Stimulated activated CD8-positive, alpha-beta memory T cell treated with anti-CD3 and anti-CD28 coated beads, Interleukin-15, amount 100 ng/mL, for 4 hours (primary cell): ENCODE data around the gene RREB1.

ENCODE experiments used
- DNase-seq, 2 donors: peaks; one replicate each; pipeline ENCODE4 v3.0.0-alpha.2; 2020; ENCODE audit warnings: low read depth in 2 of 2

RREB1 gene

DNA sequence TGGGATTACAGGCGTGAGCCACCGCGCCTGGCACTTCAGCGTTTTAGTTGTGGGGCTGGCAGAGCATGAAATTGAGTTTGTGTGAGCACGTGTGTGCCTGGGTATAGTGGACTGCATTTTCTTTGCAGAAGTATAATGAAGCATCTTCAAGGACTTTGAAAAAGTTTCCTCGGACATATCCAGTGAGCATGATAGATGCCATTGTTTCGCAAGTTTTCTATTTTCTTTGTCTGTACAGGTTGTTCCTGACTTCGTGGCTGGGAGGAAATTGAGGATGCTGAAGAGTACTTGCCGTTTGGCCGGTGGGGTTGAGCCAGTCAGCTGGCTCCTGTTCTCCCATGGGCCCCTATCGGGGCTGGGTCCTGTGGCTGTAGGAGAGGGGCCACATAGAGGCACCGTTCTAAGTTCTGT, 55.9 kb downstream of the RREB1 start:
- no peak for DNase-seq

- DNase-seq, result no peak
Measured at GRCh38 chr6:7164536-7165001, 56.8 kb downstream of the RREB1 start.

GRCh38 chr6:7165002-7165889, 57.5 kb downstream of the RREB1 start:
- DNase-seq, result no peak

DNA sequence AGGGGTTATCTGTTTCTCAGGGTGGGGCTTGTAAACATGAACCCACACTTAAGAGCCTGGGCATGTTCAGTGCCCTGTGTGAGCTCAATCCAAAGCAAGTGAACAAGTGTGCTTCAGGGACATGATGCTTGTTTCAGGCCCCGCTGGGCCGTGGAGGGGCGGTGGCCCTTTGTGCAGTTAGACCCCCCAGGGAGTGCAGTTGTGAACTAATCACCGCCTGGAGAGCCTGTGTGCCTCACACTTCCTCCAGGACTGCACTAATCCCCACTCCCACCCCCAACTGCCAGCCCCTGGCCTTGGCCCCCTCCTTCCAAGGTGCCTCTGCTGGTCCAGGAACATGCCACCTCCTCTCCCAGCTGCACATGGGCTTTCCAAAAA, 58.1 kb downstream of the RREB1 start:
- no peak for DNase-seq

DNA sequence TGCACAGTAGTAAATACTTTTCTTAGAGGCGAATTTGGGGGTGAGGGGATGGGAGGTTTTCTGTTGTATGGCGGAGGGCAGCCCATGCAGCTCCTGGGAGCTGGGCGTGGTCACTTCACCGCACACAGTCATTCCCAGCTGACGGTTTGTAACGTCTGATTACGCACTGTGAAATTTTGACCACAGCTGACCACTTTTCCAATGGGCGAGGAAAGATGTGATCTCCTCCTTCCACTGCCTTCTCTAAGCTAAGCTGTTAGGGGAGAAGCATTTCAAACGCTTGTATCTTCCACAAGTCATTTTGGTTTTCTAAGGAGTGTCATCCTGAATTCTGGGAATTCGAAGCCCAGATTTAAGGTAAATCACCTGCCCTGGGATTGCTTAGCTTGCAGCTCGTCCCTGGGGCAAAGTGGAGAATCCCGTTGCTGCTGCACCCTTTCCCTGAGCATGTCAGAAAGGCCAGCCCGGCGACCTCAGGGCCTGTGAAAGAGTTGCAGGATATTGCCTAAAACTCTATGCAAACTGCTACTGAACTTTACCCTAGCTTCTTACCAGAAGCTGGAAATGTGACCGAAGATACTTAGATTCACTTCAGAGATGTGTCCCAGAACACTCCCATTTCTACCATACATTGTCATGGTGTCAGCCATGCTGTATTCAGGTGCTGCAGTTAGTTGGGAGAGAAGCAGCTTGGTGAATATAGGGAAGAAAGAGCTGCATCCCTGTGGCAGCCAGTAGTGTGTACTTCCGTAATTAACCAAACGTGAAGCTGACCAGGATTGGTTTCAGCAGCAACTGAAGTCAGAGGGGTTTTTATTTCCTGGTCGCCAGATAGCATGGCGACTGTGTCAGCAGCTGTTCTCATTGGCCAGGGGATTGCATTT, 58.9 kb downstream of the RREB1 start:
- DNase-seq, result no peak

DNA sequence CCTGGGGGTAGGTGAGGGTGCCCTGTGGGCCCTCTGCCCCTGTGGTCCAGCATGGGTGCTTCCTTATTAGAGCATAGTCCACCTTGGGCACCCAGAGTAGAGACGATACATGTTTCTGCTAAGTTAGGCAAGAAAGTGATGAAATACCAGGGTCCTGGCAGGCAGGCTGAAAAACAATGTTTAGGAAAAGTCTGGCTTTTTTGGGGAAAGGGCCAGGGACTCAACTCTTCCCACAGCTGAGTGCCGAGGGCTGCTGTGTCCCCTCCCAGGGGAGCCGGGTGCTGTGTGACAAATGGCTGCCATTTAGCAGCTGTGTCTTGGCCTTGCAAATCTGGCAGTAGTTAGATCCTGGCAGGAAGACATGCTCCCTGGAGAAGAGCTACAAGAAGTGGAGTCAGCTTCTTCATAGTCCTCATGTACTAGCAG, 61.5 kb downstream of the RREB1 start:
- DNase-seq, result no peak

- no peak for DNase-seq
Measured at GRCh38 chr6:7170117-7170732, 62.5 kb downstream of the RREB1 start.

- DNase-seq, result no peak
Measured at GRCh38 chr6:7171119-7171518, 63.4 kb downstream of the RREB1 start.

- no peak for DNase-seq
Measured at GRCh38 chr6:7171733-7172132, 64.0 kb downstream of the RREB1 start.

DNA sequence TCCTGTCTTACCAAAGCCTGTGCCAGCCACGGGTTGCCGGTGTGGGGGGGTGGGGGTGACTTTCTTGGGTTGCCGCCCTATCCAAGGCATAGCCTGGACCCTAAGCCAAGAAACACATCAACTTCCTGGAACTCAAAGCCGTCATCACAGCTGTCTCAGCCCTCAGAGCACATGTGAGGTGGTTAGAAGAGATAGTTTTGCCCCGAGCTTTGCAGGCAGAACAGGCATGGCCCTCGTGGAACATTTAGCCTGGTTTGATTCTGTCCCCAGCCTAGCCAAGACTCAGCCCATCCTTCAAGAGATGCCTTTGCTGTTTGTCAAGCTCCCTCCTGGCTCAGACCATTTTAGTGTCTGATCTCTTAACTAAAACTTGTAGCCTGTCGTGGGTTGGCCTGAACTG, 64.9 kb downstream of the RREB1 start:
- no peak for DNase-seq

GRCh38 chr6:7173843-7174503, 66.2 kb downstream of the RREB1 start:
- DNase-seq, result no peak

DNA sequence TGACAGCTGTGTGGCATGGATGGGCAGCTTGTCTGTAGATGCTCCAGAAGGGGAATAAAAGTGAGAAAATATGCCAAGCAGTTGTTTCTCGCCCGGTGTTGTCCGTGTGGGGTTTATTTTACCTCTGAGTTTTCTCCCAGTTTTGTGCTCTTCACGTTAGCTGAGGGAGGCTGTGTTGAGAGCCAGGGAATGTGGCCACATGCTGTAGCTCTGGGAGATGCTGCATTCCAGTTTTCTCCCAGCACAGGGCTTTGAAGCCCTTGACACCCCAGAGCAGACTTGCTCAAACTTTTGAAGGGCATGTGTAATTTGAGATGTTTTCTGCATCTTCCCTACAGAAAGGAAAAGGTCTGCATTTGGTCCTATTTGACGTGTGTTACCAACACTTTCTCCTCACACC, 67.7 kb downstream of the RREB1 start:
- DNase-seq, result no peak

- DNase-seq, result no peak
Measured at GRCh38 chr6:7176208-7176607, 68.4 kb downstream of the RREB1 start.

DNA sequence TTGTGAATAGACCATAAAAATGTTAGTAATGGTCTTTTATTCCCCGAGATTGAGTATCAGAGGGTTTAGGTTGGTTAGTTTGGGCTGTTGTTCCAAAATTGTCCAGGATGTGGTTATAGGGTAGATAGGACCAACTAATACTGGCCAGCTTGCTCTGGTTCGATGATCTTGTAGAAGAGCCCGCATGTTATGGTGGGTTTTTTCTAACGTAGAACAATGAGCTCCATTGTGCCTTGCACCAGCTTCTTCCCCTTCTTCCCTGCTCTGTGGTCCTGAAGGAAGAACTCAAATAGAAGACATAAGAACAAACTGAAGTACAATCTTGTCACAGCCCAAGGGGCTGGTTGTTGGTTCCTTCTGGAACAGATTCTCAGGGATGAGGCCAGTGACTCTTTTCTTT, 70.5 kb downstream of the RREB1 start:
- DNase-seq, result no peak

GRCh38 chr6:7180751-7181150, 73.0 kb downstream of the RREB1 start:
- no peak for DNase-seq

DNA sequence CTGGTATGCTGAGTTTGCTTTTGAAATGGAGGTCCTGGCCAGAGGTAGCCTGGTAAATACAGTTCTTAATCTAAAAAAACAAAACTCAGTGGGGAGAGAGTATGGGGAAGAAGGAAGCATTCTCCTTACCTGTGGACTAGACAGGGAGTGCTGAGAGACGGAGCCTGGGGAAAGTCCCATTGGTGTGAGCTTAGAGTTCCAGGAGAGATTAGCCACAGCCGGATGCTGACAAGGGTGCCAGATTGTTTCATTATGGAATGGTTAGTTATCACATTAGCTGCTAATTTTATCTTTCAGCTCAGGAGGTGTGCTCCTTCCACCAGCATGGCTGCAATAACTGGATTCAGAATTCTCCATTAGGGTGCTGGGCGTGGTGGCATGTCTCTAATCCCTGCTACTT, 75.9 kb downstream of the RREB1 start:
- DNase-seq, result no peak

DNA sequence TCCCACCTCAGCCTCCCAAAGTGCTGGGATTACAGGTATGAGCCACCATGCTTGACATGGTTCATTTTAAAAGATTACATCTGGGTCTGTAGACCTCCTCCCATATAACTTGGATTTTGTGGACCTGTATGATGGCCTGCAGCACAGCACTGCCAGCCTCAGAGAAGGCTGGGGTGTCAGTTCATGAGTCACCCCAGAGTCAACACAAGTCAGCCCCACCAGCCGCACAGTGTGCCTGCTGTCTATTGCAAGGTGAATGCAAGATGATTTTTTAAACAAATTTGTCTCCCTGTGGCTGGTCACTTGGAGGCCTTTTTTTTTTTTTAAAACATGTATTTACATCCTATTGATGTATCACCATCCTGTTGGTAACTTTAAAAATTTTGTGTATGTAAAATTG, 76.7 kb downstream of the RREB1 start:
- DNase-seq, result no peak

DNA sequence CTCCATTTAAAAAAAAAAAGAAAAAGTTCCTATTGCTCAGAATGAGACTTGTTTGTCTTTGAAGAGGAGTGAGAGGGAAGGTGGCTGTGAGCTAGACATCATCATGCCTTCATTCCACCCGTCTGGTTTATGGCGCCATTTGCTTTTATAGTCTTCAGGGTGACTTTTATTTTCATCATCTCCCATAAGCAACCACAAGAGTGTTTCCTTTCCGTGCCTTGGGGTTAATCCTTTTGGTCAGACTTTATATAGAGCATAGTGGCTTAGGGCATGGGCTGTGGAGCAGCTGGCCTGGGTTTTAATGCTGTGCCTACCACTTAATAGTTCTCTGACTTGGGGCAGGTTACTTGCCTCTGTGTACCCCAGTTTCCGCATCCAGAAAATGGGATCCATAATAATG, 77.8 kb downstream of the RREB1 start:
- no peak for DNase-seq

- DNase-seq, result no peak
Measured at GRCh38 chr6:7188492-7188891, 80.7 kb downstream of the RREB1 start.

DNA sequence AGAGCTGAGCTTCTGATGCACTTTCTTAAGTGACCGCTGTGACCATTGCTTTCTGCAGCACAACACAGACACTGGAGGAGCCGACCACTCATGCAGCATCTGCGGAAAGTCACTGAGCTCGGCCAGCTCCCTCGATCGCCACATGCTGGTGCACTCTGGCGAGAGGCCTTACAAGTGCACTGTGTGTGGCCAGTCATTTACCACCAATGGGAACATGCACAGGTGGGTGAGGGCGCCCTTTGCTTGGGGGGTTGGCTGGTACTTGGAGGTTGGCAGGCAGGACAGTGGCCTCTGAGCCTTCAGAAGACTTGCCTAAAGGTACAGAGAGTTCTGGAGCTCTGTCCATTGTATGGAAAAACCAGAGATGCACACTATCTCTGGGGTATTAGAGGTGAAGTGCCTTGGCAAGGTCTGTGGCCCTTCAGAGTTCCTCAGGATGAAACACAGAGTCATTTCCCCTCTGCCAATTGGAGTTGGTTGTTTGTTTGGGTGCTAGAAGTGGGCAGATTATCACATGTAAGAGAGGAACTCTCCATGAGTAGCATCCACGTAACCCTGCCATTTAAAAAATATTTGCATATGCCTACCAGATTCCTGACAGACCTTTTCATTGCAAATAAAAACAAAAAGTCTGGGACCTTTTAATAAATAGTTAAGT, 81.5 kb downstream of the RREB1 start:
- no peak for DNase-seq

DNA sequence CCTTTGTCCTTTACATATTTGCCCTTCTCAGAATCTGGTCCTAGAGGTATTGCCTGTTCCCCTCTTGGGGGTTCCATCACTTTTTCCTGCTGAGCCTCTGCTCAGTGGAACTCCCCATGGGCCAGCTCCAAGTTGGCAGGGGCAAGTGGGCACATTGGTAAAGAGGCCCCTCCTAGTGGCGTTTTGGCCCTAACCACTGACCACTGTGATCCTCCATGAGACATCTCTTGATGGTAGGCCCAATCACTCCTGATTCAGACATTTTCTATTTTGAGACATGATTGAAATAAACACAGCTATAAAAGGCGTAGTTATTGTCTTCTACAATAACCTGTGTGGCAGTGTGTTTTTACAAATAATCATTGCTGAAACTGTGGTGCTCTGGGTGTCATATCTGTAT, 83.0 kb downstream of the RREB1 start:
- DNase-seq, result no peak
